Ammon's horn (tissue), 1 donor: Measurements from ENCODE around the gene SPDYE2.
"Not testable (repeated sequence)": the region's sequence is repeated elsewhere in the genome, so short reads cannot be mapped to it uniquely, and the experiment has no call there.

Source experiments
- DNase-seq: peaks from one replicate; pipeline ENCODE4 v3.0.0-alpha.2; 2016; ENCODE audit warnings: low spot score

The SPDYE2 gene

GRCh38 chr7:102540604-102541003 is 10.4 kb upstream of the SPDYE2 start:
- DNase-seq: not testable (repeated sequence)

DNA sequence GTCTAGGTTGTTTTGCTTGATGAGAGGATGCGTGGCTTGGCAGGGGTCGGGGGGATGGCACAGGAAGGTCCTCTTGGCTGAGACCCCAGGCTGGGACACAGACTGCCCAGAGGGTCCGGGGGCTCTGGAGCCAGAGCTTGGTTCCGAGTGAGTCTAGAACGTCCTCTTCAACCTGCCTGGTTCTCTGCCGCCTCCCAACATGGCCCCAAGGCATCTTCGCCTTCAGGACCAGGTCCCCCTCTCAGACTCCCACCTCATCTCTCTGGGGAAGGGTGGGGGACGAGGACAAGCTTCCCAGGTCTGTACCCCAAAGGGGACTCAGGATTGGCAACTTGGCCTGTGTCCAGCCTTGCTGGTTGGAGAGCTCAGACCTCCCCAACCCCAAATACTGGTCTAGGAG is 8.9 kb upstream of the SPDYE2 start:
- DNase-seq: not testable (repeated sequence)

DNA sequence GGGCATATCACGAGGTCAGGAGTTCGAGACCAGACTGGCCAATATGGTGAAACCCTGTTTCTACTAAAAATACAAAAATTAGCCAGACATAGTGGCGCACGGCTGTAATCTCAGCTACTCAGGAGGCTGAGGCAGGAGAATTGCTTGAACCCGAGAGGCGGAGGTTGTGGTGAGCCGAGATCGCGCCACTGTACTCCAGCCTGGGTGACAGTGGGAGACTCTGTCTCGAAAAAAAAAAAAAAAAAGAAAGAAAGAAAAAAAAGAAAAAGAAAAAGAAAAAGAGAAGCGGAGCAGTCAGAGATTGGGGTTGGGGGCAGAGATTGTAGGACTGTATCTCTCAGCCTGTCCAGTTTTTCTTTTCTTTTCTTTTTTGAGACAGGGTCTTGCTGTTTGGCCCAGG is 8.3 kb upstream of the SPDYE2 start:
- DNase-seq: not testable (repeated sequence)

GRCh38 chr7:102543596-102543995 is 7.4 kb upstream of the SPDYE2 start, which contains the start of gene UPK3BL2:
Gene UPK3BL2, minus strand, starts transcription at chr7:102543696. Its CDS starts 60 bp downstream, at chr7:102543636.
- DNase-seq: not testable (repeated sequence)

GRCh38 chr7:102544372-102544771 is 6.7 kb upstream of the SPDYE2 start:
- not testable (repeated sequence) for DNase-seq

GRCh38 chr7:102545288-102545687 is 5.7 kb upstream of the SPDYE2 start:
- not testable (repeated sequence) for DNase-seq

DNA sequence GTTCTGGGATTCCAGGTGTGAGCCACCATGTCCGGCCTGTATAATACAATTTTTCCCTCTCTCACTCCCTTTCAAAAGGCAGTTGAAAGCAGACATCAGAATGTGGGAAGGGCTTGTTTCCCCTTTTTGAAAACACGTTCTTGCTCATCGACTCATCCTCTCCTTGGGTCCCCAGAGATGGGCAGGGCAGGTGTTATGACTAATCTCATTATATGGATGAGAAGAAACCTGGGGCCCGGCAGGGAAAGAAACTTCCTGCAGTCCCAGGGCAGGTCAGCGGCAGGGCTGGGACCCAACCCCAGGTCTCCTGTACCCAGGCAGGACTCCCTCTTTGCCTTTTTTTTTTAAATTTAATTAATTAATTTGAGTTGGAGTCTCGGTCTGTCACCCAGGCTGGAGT is 4.7 kb upstream of the SPDYE2 start:
- not testable (repeated sequence) for DNase-seq

- not testable (repeated sequence) for DNase-seq
Observed at GRCh38 chr7:102568620-102569019, 17.6 kb downstream of the SPDYE2 start.

GRCh38 chr7:102572261-102573239 is 21.5 kb downstream of the SPDYE2 start, which contains the start of gene POLR2J3:
Gene POLR2J3, minus strand, starts transcription at chr7:102572583. Its CDS starts 62 bp downstream, at chr7:102572521.
- DNase-seq: peak; percentile 91

GRCh38 chr7:102574607-102575006 is 23.6 kb downstream of the SPDYE2 start:
- DNase-seq: not testable (repeated sequence)

GRCh38 chr7:102576363-102576762 is 25.3 kb downstream of the SPDYE2 start:
- DNase-seq: not testable (repeated sequence)

DNA sequence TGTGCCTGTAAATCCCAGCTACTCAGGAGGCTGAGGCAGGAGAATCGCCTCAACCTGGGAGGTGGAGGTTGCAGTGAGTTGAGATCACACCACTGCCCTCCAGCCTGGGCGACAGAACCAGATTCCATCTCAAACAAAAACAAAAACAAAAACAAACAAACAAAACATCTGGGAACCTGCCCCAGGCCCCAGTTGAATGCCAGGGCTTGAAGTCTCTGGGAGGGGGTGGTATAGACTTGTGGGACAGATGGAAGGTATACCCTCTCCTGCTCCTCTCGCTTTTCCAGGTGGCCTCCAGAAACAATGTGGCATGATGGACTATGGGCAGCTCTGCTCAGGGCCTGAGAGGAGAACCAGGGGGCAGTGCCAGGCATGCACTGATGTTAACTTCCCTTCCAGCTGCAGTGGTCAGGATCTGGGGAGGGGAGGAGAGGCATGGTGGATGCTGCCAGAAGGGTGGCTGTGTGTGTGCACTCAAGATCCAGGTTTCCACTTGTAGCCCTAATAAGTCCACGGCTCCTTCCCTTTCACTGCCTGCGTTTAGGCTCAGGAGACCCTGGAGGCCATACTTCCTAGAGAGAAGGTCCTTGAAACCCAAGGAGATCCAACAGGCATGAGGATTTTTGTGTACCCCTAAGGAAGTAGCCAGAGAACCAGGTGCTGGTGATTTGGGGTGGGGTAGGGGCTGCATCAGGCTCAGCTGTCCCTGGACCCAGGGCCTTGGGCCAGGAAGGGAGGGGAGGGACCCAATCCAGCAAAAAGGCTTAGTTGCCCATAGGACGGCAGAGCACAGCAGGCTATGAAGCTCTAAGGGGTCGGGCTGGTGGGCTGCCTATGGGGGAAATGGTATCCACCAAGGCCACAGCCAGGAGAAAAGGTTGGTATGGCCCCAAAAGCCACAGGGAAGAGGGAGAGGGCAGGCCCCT is 26.6 kb downstream of the SPDYE2 start:
- not testable (repeated sequence) for DNase-seq

GRCh38 chr7:102578486-102578885 is 27.5 kb downstream of the SPDYE2 start:
- not testable (repeated sequence) for DNase-seq

- not testable (repeated sequence) for DNase-seq
Observed at GRCh38 chr7:102581722-102582121, 30.7 kb downstream of the SPDYE2 start.

GRCh38 chr7:102583495-102583894 is 32.5 kb downstream of the SPDYE2 start:
- DNase-seq: not testable (repeated sequence)

DNA sequence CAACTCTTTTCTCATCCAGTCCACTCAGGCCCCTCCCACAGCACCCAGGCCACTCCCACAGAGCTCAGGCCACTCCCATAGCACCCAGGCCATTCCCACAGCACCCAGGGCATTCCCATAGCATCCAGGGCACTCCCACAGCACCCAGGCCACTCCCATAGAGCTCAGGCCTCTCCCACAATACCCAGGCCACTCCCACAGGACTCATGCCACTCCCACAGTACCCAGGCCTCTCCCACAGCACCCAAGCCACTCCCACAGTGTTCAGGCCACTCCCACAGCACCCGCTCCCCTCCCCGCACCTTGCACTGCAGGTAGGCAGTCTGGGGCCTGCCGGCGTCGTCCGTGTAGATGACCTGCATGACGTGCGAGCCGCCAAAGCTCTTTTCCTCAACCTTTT is 38.8 kb downstream of the SPDYE2 start:
- DNase-seq: not testable (repeated sequence)

GRCh38 chr7:102592477-102593019 is 41.5 kb downstream of the SPDYE2 start:
- DNase-seq: not testable (repeated sequence)

DNA sequence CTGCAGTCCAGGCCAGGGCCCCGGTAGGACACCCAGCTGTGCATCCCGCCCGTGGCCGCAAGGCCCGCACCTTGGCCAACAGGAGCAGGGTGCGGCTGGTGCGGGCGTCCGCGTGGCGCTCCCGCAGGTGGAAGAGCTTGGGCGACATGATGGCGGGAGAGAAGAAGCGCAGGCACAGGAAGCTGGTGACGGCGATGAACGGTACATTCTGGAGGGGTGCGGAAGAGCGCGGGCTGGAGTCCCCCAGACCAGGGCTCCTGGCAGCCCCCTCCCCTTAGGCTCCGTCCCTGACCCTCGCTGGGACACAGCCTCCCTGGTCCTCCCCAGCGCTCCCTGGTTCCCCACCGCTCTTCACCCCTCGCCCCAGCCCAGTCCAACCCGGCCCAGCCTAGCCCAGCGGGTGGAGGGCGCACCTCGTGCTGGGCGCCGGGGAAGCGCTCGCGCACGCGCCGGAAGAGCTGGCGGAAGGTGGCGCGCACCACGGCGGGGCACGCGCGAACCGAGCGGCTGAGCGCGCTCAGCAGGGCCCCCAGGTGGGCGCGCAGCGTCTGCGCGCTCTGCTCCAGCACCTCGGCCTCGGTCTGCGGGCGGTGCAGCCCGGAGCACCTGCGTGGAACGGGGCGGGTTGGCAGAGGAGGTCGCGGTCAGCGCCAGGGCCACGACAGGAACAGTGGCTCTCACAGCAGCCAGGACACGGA is 42.8 kb downstream of the SPDYE2 start:
- DNase-seq: not testable (repeated sequence)

GRCh38 chr7:102596036-102596435 is 45.0 kb downstream of the SPDYE2 start:
- DNase-seq: not testable (repeated sequence)

DNA sequence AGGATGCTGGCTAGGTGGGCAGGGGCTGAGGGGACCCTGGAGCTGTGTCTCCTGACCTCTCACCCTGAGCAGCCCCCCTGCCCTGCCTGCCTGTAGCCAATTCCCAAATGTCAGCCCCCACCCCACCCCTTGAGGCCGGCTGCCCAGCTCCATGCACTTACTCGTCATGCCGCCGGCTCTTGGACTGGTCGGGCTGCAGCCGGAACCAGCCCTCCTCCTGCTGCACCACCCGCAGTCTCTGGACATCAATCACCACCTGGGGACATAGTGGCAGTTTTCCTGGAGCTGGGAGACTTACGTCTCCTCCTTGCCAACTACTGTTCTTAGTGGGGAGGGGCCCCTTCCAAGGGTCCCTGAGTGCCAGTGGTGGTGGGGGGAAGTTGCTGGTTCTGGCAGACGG is 48.7 kb downstream of the SPDYE2 start:
- not testable (repeated sequence) for DNase-seq

- not testable (repeated sequence) for DNase-seq
Observed at GRCh38 chr7:102602317-102602716, 51.3 kb downstream of the SPDYE2 start.
